ENCODE measurements around the gene OXSM.
A peak's percentile ranks its signal among the peaks of the same experiment; 100 is the strongest.

OXSM gene

GRCh38 chr3:25812644-25813043 lies 22.8 kb downstream of the OXSM start:
- no peak for DNase-seq

- no peak for DNase-seq
These were observed 27.2 kb downstream of the OXSM start for GRCh38 chr3:25817107-25817506.

- DNase-seq, result no peak
These were observed 27.7 kb downstream of the OXSM start for GRCh38 chr3:25817638-25818037.

- no peak for DNase-seq
These were observed 28.4 kb downstream of the OXSM start for GRCh38 chr3:25818335-25818734.

GRCh38 chr3:25820366-25820765 lies 30.5 kb downstream of the OXSM start:
- no peak for DNase-seq

GRCh38 chr3:25820816-25821486 lies 31.1 kb downstream of the OXSM start:
- no peak for DNase-seq

- no peak for DNase-seq
These were observed 32.1 kb downstream of the OXSM start for GRCh38 chr3:25821746-25822573.

- no peak for DNase-seq
These were observed 33.4 kb downstream of the OXSM start for GRCh38 chr3:25823314-25823713.

GRCh38 chr3:25826510-25826909 lies 36.6 kb downstream of the OXSM start:
- no peak for DNase-seq

GRCh38 chr3:25830373-25831280 lies 40.7 kb downstream of the OXSM start:
- DNase-seq, result peak; percentile 67 to 81

GRCh38 chr3:25831578-25831977 lies 41.7 kb downstream of the OXSM start:
- DNase-seq, result peak; percentile 1 to 5

GRCh38 chr3:25834346-25834745 lies 44.5 kb downstream of the OXSM start:
- no peak for DNase-seq

- no peak for DNase-seq
These were observed 46.7 kb downstream of the OXSM start for GRCh38 chr3:25836579-25836978.

- DNase-seq, result no peak
These were observed 47.1 kb downstream of the OXSM start for GRCh38 chr3:25837038-25837437.

GRCh38 chr3:25840099-25840498 lies 50.2 kb downstream of the OXSM start:
- DNase-seq, result no peak

GRCh38 chr3:25843332-25843731 lies 53.4 kb downstream of the OXSM start:
- DNase-seq, result no peak

All from NCI-H446 (cell line).